Neuronal stem cell (in vitro differentiated cells): ENCODE results near the gene PRIM2.
"Not testable (repeated sequence)": the region's sequence is repeated elsewhere in the genome, so short reads cannot be mapped to it uniquely, and the experiment has no call there.

ENCODE experiments used
- DNase-seq: peaks from one replicate; pipeline ENCODE4 v3.0.0-alpha.2; 2013; ENCODE audit warnings: low spot score
- H2AFZ ChIP-seq: one replicate; pipeline ENCODE4 v1.6.1; 2013; ENCODE audit warnings: mild to moderate bottlenecking, low read length, inconsistent platforms
- H2AK5ac ChIP-seq: 2 replicates; pipeline ENCODE4 v1.6.1; 2013; ENCODE audit warnings: low read depth, mild to moderate bottlenecking, inconsistent platforms, low read length, moderate library complexity, mixed read lengths
- H2BK120ac ChIP-seq: 2 replicates; pipeline ENCODE4 v1.6.1; 2013; ENCODE audit warnings: low read depth, mild to moderate bottlenecking, inconsistent platforms, low read length, moderate library complexity, mixed read lengths
- H2BK12ac ChIP-seq: one replicate; pipeline ENCODE4 v1.6.1; 2013; ENCODE audit warnings: low read length, inconsistent platforms
- H2BK15ac ChIP-seq: 2 replicates; pipeline ENCODE4 v1.6.1; 2013; ENCODE audit warnings: mild to moderate bottlenecking, low read length, inconsistent platforms, mixed read lengths
- H2BK5ac ChIP-seq: one replicate; pipeline ENCODE4 v1.6.1; 2013; ENCODE audit warnings: inconsistent platforms, mild to moderate bottlenecking, low read length, moderate library complexity
- H3K14ac ChIP-seq: one replicate; pipeline ENCODE4 v1.6.1; 2013; ENCODE audit warnings: low read length, inconsistent platforms
- H3K18ac ChIP-seq: 2 replicates; pipeline ENCODE4 v1.6.1; 2013; ENCODE audit warnings: low read length, inconsistent platforms
- H3K23ac ChIP-seq: 2 replicates; pipeline ENCODE4 v1.6.1; 2013; ENCODE audit warnings: low read depth, mild to moderate bottlenecking, mixed read lengths, low read length, inconsistent platforms; ENCODE audit not compliant: poor library complexity
- H3K27ac ChIP-seq: replicated peaks from 3 replicates; pipeline ENCODE4 v1.5.1; 2013; ENCODE audit warnings: low read length, inconsistent platforms
- H3K27me3 ChIP-seq, 3 experiments: 2 replicates each; pipeline ENCODE4 v1.6.1; 2013; ENCODE audit warnings: low read length in 3 of 3, mild to moderate bottlenecking in 2 of 3, inconsistent platforms in 1 of 3, low read depth in 1 of 3, mixed read lengths in 1 of 3, moderate library complexity in 1 of 3; ENCODE audit not compliant: control insufficient read depth in 3 of 3, insufficient read depth in 3 of 3
- H3K36me3 ChIP-seq, 2 donors: replicated peaks in 1 of 2; 2 replicates each; pipeline ENCODE4 v1.6.1; 2013; ENCODE audit warnings: low read length in 2 of 2; ENCODE audit not compliant: control insufficient read depth in 2 of 2, insufficient read depth in 2 of 2
- H3K4ac ChIP-seq: 2 replicates; pipeline ENCODE4 v1.6.1; 2013; ENCODE audit warnings: inconsistent platforms, mild to moderate bottlenecking, low read length, moderate library complexity
- H3K4me1 ChIP-seq, 2 donors: 1 replicate in 1 of 2; 2 replicates in 1 of 2; pipeline ENCODE4 v1.6.1; 2013; ENCODE audit warnings: low read length in 2 of 2, low read depth in 1 of 2; ENCODE audit not compliant: control insufficient read depth in 2 of 2, insufficient read depth in 1 of 2
- H3K4me2 ChIP-seq: one replicate; pipeline ENCODE4 v1.6.1; 2013; ENCODE audit warnings: mild to moderate bottlenecking, low read length, inconsistent platforms; ENCODE audit not compliant: insufficient read depth, poor library complexity, severe bottlenecking
- H3K4me3 ChIP-seq, 2 donors: 2 replicates each; pipeline ENCODE4 v1.5.1; 2013; ENCODE audit warnings: low read length in 2 of 2, mild to moderate bottlenecking in 2 of 2, inconsistent platforms in 1 of 2, moderate library complexity in 1 of 2
- H3K79me1 ChIP-seq: one replicate; pipeline ENCODE4 v1.6.1; 2013; ENCODE audit warnings: low read depth, mild to moderate bottlenecking, inconsistent platforms, low read length, moderate library complexity
- H3K9ac ChIP-seq: one replicate; pipeline ENCODE4 v1.6.1; 2013; ENCODE audit warnings: mild to moderate bottlenecking, low read depth, low read length, inconsistent platforms; ENCODE audit not compliant: poor library complexity
- H3K9me3 ChIP-seq, 2 donors: replicated peaks in 1 of 2; 2 replicates each; pipeline versions ENCODE3 to v1.6.1; 2013; ENCODE audit warnings: low read length in 2 of 2, mild to moderate bottlenecking in 2 of 2, inconsistent platforms in 1 of 2, low read depth in 1 of 2, mixed read lengths in 1 of 2, moderate library complexity in 1 of 2; ENCODE audit not compliant: control insufficient read depth in 2 of 2, insufficient read depth in 1 of 2
- H4K8ac ChIP-seq: one replicate; pipeline ENCODE4 v1.6.1; 2013; ENCODE audit warnings: low read depth, mild to moderate bottlenecking, inconsistent platforms, low read length, moderate library complexity
- H4K91ac ChIP-seq: one replicate; pipeline ENCODE4 v1.6.1; 2013; ENCODE audit warnings: low read length, low read depth, mild to moderate bottlenecking, inconsistent platforms; ENCODE audit not compliant: poor library complexity
- WGBS, 2 donors: extraction: QIAGEN DNeasy Blood & Tissue Kit; methylation state at CpG; one replicate each; pipeline ENCODE4 v1.1.7; 2013; ENCODE audit warnings: missing lambda C conversion rate in 2 of 2, mixed read lengths in 1 of 2; ENCODE audit not compliant: insufficient read length in 2 of 2, insufficient replicate concordance in 1 of 2; ENCODE audit errors: extremely low coverage in 2 of 2; 5-methylcytosine and 5-hydroxymethylcytosine counted together

The PRIM2 gene

GRCh38 chr6:57605303-57605702, 287.9 kb downstream of the PRIM2 start:
- not testable (repeated sequence) for H3K9ac ChIP-seq, DNase-seq, H3K9me3 ChIP-seq, H2AFZ ChIP-seq, H2BK12ac ChIP-seq, H2AK5ac ChIP-seq, H2BK15ac ChIP-seq, H3K4me3 ChIP-seq, H3K4me2 ChIP-seq, H3K14ac ChIP-seq, H3K27me3 ChIP-seq, H4K8ac ChIP-seq, H2BK120ac ChIP-seq, H3K36me3 ChIP-seq, H3K4ac ChIP-seq, H3K18ac ChIP-seq, H3K23ac ChIP-seq, H3K4me1 ChIP-seq, H3K79me1 ChIP-seq, H2BK5ac ChIP-seq, H4K91ac ChIP-seq, H3K27ac ChIP-seq

DNA sequence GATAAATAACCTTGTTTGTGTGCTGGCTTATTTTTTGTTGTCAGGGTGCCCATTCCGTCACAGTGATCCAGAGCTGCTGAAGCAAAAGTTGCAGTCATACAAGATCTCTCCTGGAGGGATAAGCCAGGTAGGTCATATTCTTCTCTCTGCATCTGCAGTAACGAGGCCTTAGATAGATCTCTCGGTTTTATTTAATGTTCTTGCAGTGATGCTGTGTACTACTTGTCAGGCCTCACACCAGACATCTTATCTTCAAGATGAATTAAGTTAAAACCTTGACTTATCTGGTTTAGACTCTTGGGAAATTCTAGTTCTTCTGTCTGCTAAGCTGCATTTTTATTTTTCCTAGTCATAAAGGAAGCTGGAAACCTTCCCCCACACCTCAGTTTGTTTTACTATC, 288.9 kb downstream of the PRIM2 start:
- H2BK120ac ChIP-seq: not testable (repeated sequence)

GRCh38 chr6:57610612-57611011, 293.2 kb downstream of the PRIM2 start:
- not testable (repeated sequence) for H3K4me1 ChIP-seq, H3K14ac ChIP-seq, H3K9me3 ChIP-seq, DNase-seq, H2BK5ac ChIP-seq, H3K4me3 ChIP-seq, H3K36me3 ChIP-seq, H2BK15ac ChIP-seq, H2AFZ ChIP-seq, H3K4me2 ChIP-seq, H4K91ac ChIP-seq, H3K4ac ChIP-seq, H3K18ac ChIP-seq, H2BK120ac ChIP-seq, H3K27ac ChIP-seq, H2BK12ac ChIP-seq, H3K27me3 ChIP-seq, H2AK5ac ChIP-seq, H4K8ac ChIP-seq, H3K23ac ChIP-seq, H3K9ac ChIP-seq, H3K79me1 ChIP-seq
- no CpG with 5 or more reads among the region's 2 CpGs for WGBS, 2 donors

More for the DNA sequence above, 288.9 kb downstream of the PRIM2 start:
- not testable (repeated sequence) for H2BK5ac ChIP-seq, DNase-seq, H4K91ac ChIP-seq, H3K27ac ChIP-seq, H3K14ac ChIP-seq, H2AK5ac ChIP-seq, H4K8ac ChIP-seq, H3K4me3 ChIP-seq, H2BK12ac ChIP-seq, H3K23ac ChIP-seq, H3K36me3 ChIP-seq, H3K4ac ChIP-seq, H3K18ac ChIP-seq, H3K9ac ChIP-seq, H3K4me2 ChIP-seq, H3K9me3 ChIP-seq, H2AFZ ChIP-seq, H2BK15ac ChIP-seq, H3K27me3 ChIP-seq, H3K4me1 ChIP-seq, H3K79me1 ChIP-seq
- no CpG with 5 or more reads among the region's 3 CpGs for WGBS, 2 donors

GRCh38 chr6:57618959-57619358, 301.5 kb downstream of the PRIM2 start:
- H3K4me1 ChIP-seq, H3K4me3 ChIP-seq, H2BK15ac ChIP-seq, H4K8ac ChIP-seq, H2AFZ ChIP-seq, H3K27ac ChIP-seq, H2BK12ac ChIP-seq, H3K4me2 ChIP-seq, H3K36me3 ChIP-seq, H2BK120ac ChIP-seq, H3K79me1 ChIP-seq, H3K4ac ChIP-seq, H3K9ac ChIP-seq, H3K14ac ChIP-seq, H3K27me3 ChIP-seq, DNase-seq, H4K91ac ChIP-seq, H2BK5ac ChIP-seq, H3K18ac ChIP-seq, H2AK5ac ChIP-seq, H3K23ac ChIP-seq, H3K9me3 ChIP-seq: not testable (repeated sequence)
- WGBS, 2 donors: no CpG with 5 or more reads among the region's 6 CpGs
